HuH-7 (cell line): ENCODE data around the gene CACHD1.
A peak's percentile ranks its signal among the peaks of the same experiment; 100 is the strongest.

Experiments used
- DNase-seq: peaks from one replicate; pipeline ENCODE4 v3.0.0; 2011; ENCODE audit warnings: low spot score

Gene CACHD1

GRCh38 chr1:64523413-64524337 is 53.7 kb downstream of the CACHD1 start:
- no peak for DNase-seq

DNA sequence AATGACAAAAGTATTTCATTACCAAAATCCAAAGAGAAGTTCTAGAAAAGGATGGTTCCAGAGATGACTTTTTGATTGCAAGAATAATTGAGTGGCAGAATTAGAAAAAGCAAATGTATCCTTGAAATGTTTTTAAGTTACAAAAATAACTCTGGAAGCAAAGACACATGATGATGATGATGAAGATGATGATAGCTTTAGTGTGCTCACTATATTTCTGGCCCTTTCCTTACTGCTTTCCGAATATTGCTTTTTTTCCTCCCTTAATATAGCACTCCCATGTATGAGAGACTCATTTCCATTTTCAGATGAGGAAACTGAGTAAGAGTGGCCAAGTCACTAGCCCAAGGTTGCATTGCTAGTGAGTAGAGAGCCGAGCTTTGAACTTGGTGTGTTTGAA is 54.7 kb downstream of the CACHD1 start:
- no peak for DNase-seq

DNA sequence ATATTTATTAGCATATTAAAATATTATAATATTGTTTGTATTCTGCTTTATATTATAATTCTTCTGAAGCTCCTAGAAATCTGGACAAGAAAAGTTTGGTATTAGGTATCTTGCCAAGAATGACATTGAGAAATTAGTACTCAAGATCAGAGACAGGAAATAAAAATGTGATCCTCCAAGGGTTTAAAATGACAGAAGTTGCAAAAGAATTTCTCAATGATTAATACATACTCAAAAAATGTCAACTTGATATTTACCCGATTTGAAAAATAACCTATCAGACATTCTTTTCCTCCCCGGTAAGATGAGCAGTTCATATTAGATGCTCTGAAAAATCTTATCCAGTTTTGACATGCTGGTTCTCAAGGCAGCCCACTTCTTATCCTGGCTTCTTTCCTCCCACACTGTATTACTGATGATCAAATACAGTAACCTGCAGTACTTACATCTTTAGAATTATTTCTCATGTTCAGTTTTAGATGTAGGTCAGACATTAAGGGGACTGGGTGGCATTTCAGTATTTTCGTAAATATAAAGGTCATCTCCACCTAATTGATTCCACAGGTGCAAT is 55.3 kb downstream of the CACHD1 start:
- no peak for DNase-seq

DNA sequence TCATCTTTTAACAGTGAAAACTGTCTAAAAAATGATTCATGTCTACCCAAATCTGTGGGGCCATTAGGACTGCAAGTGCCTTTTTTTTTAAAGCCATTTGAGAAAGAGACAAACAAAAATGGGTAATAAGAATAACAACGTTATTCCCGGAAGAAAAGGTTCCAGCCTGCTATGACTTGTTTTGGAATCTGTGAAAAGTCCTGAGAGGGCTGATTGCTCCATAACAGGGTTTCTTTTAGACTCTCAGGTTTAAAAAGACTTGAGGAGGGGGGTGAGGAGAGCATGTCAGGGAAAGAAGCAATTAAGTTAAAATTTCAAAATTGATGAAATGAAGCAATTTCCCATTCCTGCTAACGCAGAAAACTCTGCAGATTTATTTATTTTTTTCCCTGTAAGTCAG is 56.4 kb downstream of the CACHD1 start:
- DNase-seq: no peak

DNA sequence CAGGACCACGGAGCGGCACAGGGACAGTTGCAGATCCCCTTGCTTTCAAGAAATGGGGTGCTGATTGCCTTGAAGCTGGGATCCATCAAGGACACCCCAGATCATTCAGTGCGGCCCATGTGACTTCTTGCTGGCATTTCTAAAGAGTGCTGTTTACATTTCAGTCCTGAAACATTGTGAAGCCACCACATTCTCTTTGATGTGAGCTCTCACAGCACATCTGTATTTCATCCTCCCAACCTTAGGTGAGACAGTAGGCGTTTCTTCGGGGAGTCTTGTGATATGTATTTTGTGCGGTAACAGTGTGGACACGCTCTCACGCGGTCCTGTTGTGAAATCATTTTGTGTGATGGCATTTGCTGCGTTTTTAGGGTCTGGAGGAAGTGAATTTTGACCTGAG is 57.2 kb downstream of the CACHD1 start:
- no peak for DNase-seq

GRCh38 chr1:64527786-64528185 is 57.9 kb downstream of the CACHD1 start:
- no peak for DNase-seq

- no peak for DNase-seq
Measured at GRCh38 chr1:64530969-64531692, 61.2 kb downstream of the CACHD1 start.

DNA sequence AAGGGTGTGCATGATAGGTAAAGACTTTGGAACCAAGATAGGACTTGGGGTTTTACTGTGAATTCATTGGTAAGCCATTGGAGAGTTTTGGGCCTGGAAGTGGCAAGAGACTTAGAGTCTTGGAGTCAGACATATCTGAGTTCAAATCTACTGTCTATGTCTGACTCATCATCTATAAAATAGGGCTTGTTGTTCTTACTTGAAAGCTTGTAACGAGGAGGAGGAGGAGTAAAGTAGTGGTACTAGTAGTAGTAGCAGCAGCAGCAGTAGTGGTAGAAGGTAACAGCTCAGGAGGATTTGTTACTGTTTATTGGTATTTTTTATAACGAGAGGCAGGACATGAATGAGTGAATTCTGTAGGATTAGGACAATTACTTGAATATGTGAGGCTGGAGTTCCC is 62.7 kb downstream of the CACHD1 start:
- DNase-seq: no peak

- no peak for DNase-seq
Measured at GRCh38 chr1:64535938-64536835, 66.3 kb downstream of the CACHD1 start.

DNA sequence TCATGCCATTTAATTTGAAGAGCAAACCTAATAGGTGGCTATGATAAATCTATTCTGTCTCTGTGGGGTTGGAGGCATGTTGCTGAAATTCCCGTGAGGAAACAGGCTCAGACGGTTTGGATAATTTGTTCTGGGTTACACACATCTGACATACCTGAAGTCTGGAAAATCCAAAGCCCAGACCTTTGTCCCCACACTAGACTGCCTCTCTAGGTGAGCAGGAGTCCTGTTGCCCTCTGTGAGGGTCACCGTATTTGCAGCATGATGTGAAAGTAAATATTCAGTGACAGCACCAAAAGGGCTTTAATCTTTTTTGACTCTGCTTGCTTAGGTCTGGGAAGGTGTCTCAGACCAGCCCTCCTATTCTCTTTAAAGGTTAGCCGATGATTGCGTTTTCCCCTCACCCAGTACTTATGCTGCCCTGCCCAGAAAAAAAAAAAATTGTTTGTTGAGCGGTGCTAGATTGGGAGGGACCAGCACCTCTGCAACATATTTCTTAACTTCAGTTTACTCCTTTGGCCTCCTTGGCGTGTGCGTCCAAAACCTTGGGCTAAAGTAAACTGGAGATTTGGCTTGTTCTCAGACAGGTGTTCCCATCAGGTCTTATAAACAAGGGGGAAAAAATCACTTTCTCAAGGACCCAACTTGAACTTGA is 67.0 kb downstream of the CACHD1 start:
- peak; percentile 17 for DNase-seq

DNA sequence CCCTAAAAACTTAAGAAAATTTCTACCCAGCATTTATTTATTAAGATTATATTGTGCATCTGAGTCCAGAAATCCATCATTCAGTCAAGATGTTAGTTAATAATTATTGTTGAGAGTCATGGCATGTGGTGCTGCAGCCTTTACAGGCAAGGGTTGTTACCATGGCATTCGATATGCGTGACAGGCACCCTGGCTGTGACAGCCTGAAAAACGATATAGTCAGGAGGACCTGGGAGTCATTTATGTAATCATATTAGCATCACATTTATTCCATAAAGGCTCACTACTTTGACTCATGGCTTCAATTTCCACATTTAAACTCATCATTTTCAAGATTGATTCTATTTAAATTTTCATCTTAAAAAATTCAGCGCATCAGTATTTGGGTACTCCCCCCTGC is 68.0 kb downstream of the CACHD1 start:
- DNase-seq: no peak

GRCh38 chr1:64538389-64538788 is 68.5 kb downstream of the CACHD1 start:
- no peak for DNase-seq

DNA sequence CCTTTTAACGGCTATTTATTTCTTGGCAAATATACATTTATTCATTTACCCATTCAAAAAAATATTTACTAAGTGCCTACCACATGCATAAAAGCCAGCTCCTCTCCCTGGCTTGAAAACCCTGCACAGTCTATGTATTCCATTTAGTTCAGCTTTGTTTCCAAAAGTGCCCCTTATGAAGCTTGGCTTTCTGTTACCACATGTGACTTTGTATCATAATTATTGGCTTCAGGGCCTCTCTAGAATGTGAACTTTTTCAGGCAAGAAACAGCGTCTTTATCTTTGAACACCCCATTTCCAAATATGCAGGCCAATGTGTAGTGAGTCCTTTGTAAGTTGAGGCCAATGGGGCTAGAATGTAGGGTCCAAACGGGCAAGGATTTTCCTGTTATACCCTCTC is 69.4 kb downstream of the CACHD1 start:
- no peak for DNase-seq

DNA sequence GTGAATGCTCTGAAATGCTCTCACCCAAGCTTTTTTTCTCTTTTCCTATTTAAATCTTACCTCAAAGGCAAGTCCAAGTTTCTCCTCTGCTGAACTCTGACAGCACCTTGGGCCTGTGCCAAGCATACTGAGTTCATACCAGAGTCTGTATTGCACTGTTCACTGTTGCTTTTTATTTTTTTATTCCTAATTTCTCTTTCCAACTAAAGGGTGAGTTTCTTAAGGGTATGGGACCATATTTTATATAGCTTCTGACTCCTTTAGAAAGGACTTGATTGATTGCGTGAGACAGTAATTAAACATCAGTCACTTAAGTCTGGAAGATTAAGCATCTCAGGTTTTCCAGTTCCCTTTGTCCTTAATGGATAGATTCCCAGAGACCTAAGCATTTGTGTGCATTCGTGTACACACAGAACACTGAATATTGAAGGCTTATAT is 69.9 kb downstream of the CACHD1 start:
- DNase-seq: no peak

DNA sequence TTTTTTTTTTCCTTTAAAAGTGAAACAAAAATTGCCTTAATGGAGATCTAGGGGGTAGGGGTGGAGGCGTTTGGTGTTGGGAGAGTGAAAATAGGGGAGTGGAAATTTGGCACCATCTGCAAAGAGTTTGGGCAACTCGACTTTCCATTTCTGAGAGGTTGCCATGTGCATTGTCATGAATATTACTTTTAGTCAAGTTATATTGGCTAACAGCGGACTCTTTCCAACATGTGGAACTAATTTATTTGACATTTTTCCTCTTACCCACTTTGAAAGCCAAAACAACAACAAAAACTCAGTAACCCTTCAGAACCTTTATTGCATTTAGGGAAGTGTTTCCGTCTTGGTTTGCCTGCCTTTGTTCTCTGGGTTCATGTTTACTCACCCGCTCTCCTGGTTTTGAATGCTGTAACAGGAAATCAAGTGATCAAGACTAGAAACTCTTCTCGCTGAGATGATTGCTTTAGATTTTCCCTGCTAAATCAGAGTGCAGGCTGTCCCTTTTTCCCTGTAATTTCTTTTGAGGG is 70.4 kb downstream of the CACHD1 start:
- DNase-seq: no peak

DNA sequence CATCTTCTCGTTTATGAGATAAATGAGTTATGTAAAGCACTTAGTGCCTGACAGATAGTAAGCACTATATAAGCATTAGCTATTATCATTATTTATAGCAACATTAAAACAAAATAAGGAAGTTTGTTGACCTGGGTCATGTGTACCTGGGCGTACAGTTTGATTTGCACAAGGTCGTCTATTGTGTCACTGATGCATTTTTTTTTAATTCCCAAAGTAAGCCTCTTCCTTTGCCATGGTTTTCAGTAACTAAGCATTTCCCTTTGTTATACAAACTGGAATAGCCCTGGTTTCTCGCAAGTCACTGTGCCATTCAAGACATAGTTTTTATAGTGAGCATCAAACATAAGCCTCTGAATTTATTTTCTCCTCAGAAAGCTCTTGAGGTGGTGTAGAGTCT is 72.2 kb downstream of the CACHD1 start:
- DNase-seq: no peak

- DNase-seq: no peak
Measured at GRCh38 chr1:64543831-64544230, 73.9 kb downstream of the CACHD1 start.

DNA sequence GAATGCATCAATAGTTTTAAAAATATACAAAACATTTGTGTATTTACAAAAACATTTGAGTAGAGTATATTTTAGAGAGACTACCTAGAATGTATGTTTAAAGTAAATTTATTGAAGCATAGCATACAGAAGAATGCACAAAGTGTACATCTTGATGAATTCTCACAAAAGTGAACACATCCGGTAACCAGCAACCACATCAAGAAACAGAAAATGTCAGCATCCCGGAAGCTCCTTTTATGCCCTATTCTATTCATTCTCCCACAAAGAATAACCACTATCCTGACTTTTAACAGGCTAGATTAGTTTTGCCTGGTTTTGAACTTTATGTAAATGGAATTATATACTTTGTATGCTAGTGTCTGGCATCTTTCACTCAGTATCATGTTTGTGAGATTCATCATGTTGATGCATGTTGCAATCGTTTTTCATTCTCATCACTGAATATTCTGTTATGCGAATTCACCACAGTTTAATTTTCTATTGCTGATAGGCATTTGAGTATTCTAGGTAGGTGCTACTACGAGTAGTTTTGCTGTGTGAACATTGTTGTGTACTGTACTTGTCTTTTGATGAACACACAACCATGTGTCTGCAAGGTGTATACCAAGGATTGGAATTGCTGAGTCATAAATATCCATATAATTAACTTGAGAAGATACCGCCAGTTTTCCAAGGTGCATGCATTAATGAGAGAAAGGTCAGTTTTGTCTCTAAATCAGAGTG is 75.4 kb downstream of the CACHD1 start:
- no peak for DNase-seq

DNA sequence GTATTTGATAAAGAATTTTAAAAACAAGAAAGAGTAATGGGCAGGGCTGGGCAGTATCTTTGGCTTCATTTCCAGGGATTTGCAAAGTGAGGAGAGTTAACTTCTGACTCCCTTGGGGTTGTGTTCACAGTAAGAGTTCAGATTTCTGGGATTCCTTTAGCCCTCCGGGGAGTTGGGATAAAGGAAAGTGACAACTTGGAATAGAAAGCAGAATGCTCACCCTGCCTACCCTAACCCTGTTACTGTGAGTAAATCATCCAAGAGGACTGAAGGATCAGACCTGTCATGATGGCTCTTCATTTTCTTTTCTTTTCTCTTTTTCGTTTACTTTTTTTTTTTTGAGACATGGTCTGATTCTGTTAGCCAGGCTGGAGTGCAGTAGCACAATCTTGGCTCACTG is 76.1 kb downstream of the CACHD1 start:
- DNase-seq: no peak

DNA sequence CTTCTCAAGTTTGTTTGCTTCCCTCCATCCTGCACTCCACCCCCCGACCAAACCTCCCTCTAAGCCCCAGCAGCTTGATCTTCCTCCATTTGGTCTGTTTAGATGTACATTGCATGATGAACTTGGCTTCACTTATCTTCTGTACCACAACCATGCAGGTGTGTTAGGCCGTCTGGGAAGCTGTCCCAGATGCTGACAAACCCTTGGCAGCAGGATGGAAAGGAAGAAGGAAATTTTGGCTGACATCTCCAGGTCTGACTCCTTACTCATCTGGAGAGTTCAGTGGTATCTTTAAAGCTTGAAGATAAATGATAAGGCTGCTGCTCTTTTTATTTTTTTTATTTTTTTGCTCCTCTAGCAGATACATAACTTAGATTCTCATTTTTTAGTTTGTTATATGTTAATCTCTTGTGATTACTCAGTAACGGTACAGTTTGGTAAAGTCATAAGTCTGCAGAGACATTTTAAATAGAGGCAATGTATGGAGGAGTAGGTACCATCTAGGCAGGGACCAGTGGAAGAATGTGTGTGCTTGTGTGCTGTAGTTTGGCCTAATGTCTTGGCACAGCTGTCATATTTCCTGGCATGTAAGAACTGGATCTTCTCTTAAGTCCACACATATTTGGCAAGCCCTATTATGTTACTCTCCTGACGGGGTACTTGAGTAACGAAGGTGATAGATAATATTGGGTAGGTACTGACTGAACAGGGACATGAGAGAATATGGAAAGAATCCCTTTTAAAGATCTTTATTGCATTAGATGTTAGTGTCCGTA is 79.7 kb downstream of the CACHD1 start:
- DNase-seq: no peak
